ENCODE measurements around the gene AP2A2. TPM values are rescaled to one million over a fixed set of nuclear protein-coding genes. Genes with fewer than 3 reads are reported as not detected.

The AP2A2 gene
- total RNA-seq, 1 donor from 2014 or later: 26.0 TPM

- DNase-seq (ENCODE audit: low read depth in 2 of 2): peak in 1 of 2 donors; percentile 75
Measured at GRCh38 chr11:924406-925157, 1.1 kb upstream of the AP2A2 start.

GRCh38 chr11:925158-925495 is 543 bp upstream of the AP2A2 start:
- peak in 1 of 2 donors; percentile 48 for DNase-seq (ENCODE audit: low read depth in 2 of 2)

GRCh38 chr11:926341-926916 is 759 bp downstream of the AP2A2 start:
- peak; percentile 81 to 82 for DNase-seq (ENCODE audit: low read depth in 2 of 2)

GRCh38 chr11:927871-928270 is 2.2 kb downstream of the AP2A2 start:
- DNase-seq (ENCODE audit: low read depth in 2 of 2): no peak

- DNase-seq (ENCODE audit: low read depth in 2 of 2): no peak
Measured at GRCh38 chr11:928786-929185, 3.1 kb downstream of the AP2A2 start.

GRCh38 chr11:929405-929804 is 3.7 kb downstream of the AP2A2 start:
- no peak for DNase-seq (ENCODE audit: low read depth in 2 of 2)

GRCh38 chr11:931385-931784 is 5.7 kb downstream of the AP2A2 start:
- DNase-seq (ENCODE audit: low read depth in 2 of 2): peak in 1 of 2 donors; percentile 90

GRCh38 chr11:932435-932834 is 6.8 kb downstream of the AP2A2 start:
- DNase-seq (ENCODE audit: low read depth in 2 of 2): peak in 1 of 2 donors; percentile 88

GRCh38 chr11:933142-933851 is 7.6 kb downstream of the AP2A2 start:
- DNase-seq (ENCODE audit: low read depth in 2 of 2): peak in 1 of 2 donors; percentile 29

GRCh38 chr11:933936-934335 is 8.3 kb downstream of the AP2A2 start:
- DNase-seq (ENCODE audit: low read depth in 2 of 2): no peak

- DNase-seq (ENCODE audit: low read depth in 2 of 2): no peak
Measured at GRCh38 chr11:934527-934926, 8.9 kb downstream of the AP2A2 start.

- no peak for DNase-seq (ENCODE audit: low read depth in 2 of 2)
Measured at GRCh38 chr11:936199-936598, 10.5 kb downstream of the AP2A2 start.

- no peak for DNase-seq (ENCODE audit: low read depth in 2 of 2)
Measured at GRCh38 chr11:937841-938261, 12.2 kb downstream of the AP2A2 start.

- peak; percentile 62 to 70 for DNase-seq (ENCODE audit: low read depth in 2 of 2)
Measured at GRCh38 chr11:940496-941135, 14.9 kb downstream of the AP2A2 start.

GRCh38 chr11:942823-943222 is 17.2 kb downstream of the AP2A2 start:
- peak in 1 of 2 donors; percentile 26 for DNase-seq (ENCODE audit: low read depth in 2 of 2)

GRCh38 chr11:944711-945470 is 19.2 kb downstream of the AP2A2 start:
- no peak for DNase-seq (ENCODE audit: low read depth in 2 of 2)

GRCh38 chr11:945986-946385 is 20.3 kb downstream of the AP2A2 start:
- DNase-seq (ENCODE audit: low read depth in 2 of 2): no peak

- DNase-seq (ENCODE audit: low read depth in 2 of 2): no peak
Measured at GRCh38 chr11:947744-948143, 22.1 kb downstream of the AP2A2 start.

- no peak for DNase-seq (ENCODE audit: low read depth in 2 of 2)
Measured at GRCh38 chr11:951507-951906, 25.8 kb downstream of the AP2A2 start.

GRCh38 chr11:952406-953385 is 27.0 kb downstream of the AP2A2 start:
- peak in 1 of 2 donors; percentile 42 for DNase-seq (ENCODE audit: low read depth in 2 of 2)

Data from lung microvascular endothelial cell (primary cell).